ENCODE measurements around the gene MACROH2A1.

GRCh38 chr5:135310328-135310989, 88.6 kb downstream of the MACROH2A1 start:
- TF ChIP-seq CTCF (IDR thresholded peaks at IDR 0.05; ENCODE audit: low read length): no peak
- TF ChIP-seq EZH2 (IDR thresholded peaks at IDR 0.05; ENCODE audit: borderline replicate concordance, low read length): no peak
